A549 (cell line): Measurements from ENCODE around the gene CD300H.

Experiments used
- CHD4 ChIP-seq: fragments of 200-600 bp; sonication (generic); IDR thresholded peaks from 2 replicates; pipeline ENCODE4 v1.6.1; 2016; ENCODE audit warnings: antibody characterized with exemption, mild to moderate bottlenecking, borderline replicate concordance
- JUNB ChIP-seq: fragments of >200 bp; sonication (Bioruptor Twin); formaldehyde crosslinking; IDR thresholded peaks from 2 replicates; pipeline ENCODE4 v1.6.1; 2016
- TF ChIP-seq, protein P1 (sequence below): fragments of >200 bp; sonication (Bioruptor Twin); formaldehyde crosslinking; IDR thresholded peaks from 3 replicates; pipeline ENCODE4 v1.5.1; 2016

DNA sequence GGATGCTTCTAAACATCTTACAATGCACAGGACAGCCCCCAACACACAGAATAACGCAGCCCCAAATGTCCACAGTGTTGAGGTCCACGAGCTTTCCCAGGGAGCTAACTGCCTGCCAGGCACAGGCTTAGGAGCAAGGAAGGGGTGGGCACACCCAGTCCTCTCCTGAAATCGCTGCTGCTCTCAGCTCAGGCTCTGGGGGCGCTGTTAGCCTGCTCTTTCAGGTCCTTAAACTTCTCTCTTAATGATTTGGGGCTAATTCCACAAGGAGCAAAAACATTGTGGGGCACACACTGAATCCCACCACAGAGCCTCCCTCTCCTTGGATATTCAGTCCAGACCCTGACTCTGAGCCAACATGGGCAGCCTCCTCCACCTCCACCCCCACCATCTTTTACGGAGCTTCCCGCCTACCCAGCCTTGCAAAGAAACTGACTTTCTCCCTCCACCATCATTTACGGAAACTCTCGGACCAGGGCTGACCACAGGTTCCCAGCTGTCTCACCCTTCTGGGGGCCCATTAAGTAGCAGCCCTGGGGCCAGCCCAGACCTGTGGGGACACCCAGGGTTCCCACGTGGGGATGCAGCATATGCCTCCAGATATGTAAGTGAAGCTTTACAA is 1.1 kb downstream of the CD300H start:
- TF ChIP-seq, protein P1, sequence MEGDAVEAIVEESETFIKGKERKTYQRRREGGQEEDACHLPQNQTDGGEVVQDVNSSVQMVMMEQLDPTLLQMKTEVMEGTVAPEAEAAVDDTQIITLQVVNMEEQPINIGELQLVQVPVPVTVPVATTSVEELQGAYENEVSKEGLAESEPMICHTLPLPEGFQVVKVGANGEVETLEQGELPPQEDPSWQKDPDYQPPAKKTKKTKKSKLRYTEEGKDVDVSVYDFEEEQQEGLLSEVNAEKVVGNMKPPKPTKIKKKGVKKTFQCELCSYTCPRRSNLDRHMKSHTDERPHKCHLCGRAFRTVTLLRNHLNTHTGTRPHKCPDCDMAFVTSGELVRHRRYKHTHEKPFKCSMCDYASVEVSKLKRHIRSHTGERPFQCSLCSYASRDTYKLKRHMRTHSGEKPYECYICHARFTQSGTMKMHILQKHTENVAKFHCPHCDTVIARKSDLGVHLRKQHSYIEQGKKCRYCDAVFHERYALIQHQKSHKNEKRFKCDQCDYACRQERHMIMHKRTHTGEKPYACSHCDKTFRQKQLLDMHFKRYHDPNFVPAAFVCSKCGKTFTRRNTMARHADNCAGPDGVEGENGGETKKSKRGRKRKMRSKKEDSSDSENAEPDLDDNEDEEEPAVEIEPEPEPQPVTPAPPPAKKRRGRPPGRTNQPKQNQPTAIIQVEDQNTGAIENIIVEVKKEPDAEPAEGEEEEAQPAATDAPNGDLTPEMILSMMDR = peak; percentile 68
- TF ChIP-seq CHD4 (no peak), JUNB (no peak)
